ENCODE results near the gene ANAPC2.

Gene ANAPC2

DNA sequence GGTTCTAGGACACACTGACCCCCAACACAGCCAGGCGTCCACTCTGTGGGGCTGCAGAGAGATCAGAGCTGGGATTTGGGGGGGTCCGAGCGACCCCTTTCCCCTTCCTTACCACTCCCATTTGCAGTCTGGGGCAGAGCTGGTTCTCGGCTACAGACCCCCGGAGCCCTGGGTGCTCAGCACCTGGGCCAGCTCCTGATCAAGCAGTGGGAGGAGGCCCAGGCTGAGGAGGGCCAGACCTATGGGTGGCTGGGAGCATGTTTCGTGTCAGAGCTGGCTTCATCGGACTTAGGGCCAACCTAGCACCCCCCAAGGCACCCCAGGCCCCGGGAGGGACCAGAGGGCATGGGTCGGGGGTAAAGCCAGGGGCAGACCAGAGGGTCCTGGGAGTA is 41.8 kb downstream of the ANAPC2 start:
- no peak for DNase-seq (ENCODE audit: low spot score)
- TF ChIP-seq, protein P1, sequence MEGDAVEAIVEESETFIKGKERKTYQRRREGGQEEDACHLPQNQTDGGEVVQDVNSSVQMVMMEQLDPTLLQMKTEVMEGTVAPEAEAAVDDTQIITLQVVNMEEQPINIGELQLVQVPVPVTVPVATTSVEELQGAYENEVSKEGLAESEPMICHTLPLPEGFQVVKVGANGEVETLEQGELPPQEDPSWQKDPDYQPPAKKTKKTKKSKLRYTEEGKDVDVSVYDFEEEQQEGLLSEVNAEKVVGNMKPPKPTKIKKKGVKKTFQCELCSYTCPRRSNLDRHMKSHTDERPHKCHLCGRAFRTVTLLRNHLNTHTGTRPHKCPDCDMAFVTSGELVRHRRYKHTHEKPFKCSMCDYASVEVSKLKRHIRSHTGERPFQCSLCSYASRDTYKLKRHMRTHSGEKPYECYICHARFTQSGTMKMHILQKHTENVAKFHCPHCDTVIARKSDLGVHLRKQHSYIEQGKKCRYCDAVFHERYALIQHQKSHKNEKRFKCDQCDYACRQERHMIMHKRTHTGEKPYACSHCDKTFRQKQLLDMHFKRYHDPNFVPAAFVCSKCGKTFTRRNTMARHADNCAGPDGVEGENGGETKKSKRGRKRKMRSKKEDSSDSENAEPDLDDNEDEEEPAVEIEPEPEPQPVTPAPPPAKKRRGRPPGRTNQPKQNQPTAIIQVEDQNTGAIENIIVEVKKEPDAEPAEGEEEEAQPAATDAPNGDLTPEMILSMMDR (IDR thresholded peaks at IDR 0.05; ENCODE audit: borderline replicate concordance, control extremely low read depth, extremely low read depth, insufficient read depth, missing control alignments), result no peak
- in situ Hi-C loops (cut with MboI; ENCODE audit: low sequenced_read_pairs, unreplicated experiment), result no loop called here

DNA sequence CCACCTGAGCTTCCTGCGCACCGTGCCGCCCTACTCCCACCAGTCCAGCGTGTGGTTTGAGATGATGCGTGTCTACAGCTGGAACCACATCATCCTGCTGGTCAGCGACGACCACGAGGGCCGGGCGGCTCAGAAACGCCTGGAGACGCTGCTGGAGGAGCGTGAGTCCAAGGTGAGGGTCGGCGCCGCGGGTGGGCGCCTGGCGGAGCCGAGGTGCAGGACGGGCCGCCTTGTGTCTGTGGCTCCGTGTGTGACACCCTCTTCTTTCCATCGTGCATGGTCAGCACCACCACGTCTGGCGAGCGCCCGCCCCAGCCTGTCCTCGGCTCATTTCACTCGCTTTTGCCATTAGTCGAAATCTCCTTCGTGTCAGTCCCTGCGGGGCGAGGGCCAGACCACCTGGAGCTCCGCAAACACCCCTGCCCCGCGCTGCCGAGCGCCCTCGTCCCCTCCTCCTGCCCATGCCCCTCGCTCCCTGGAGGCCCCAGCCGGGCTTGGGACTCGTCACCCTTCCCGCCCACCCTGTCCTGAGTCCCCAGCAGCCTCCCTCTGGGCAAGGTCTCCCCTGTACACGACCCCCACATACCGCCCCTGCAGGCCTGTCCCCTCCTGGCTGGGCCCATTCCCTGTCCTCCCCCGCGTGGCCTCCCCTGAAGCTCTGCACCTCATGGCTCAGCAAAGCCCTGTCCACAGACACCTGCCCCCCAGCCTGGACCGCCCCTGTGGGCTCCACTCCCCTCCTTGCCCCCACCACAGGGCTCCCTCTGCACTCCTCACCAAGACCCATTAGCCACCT is 42.4 kb downstream of the ANAPC2 start:
- in situ Hi-C loops (cut with MboI; ENCODE audit: low sequenced_read_pairs, unreplicated experiment), result no loop called here

DNA sequence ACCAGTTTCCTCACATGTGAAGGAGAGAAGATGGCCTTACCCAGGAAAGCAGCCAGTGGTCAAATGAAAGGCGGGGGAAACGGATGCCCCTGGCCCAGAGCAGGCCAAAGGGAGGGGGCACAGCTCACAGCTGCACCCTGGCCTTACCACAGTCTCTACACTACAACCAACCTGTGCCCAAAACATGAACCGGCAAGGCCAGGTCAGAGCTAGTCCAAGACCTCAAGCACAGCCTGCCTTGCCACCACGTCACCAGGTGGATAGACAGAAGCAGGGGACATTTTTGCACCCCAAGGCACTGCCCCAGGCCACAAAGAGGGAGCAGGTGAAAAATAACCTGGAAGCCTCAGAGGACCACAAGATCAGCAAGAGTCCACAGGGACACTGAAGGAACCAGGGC is 44.9 kb downstream of the ANAPC2 start:
- TF ChIP-seq, protein P1 (IDR thresholded peaks at IDR 0.05; ENCODE audit: borderline replicate concordance, control extremely low read depth, extremely low read depth, insufficient read depth, missing control alignments), result no peak
- no peak for DNase-seq (ENCODE audit: low spot score)
- in situ Hi-C loops (cut with MboI; ENCODE audit: low sequenced_read_pairs, unreplicated experiment), result no loop called here

More for the DNA sequence above, 42.4 kb downstream of the ANAPC2 start:
- no peak for DNase-seq (ENCODE audit: low spot score)
- TF ChIP-seq, protein P1 (IDR thresholded peaks at IDR 0.05; ENCODE audit: borderline replicate concordance, control extremely low read depth, extremely low read depth, insufficient read depth, missing control alignments), result no peak

- TF ChIP-seq, protein P1 (IDR thresholded peaks at IDR 0.05; ENCODE audit: borderline replicate concordance, control extremely low read depth, extremely low read depth, insufficient read depth, missing control alignments), result no peak
- no peak for DNase-seq (ENCODE audit: low spot score)
Measured at GRCh38 chr9:137141976-137142936, 46.1 kb downstream of the ANAPC2 start.

DNA sequence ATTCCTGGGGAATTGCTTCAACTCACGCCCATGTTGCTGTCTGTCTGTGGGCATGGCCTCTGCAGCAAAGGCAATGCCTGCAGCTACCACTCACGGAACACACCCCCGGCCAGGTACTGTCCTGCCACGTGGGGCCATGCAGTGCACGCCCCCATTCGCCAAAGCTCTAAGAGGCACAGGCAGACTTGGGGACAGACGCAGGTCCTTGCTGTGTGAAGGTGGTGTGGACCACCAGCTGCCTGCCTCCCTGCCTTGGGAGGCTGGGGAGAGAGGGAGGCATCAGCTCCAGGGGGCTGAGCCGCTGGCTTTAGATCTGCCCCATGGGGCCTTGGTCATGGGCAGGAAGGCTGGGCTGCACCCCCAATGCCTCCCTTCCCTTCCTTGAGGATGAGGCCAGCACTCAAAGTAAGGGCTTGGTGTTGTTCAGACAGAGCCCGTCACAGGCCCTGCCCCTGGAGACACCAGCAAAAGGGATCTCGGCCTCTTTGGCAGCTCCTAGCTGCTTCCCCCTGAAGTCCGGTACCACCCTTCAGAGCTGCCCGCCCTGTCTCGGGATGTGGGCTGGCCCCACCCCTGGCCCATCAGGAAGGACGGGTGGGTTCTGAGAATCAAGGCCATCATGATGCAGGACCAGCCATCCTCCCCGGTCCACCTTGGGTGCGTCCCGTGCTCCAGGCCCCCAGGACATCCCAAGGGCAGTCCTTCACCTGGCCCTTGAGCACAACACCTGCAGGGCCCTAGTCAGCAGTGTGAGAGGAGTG is 47.1 kb downstream of the ANAPC2 start:
- DNase-seq (ENCODE audit: low spot score), result no peak
- TF ChIP-seq, protein P1 (IDR thresholded peaks at IDR 0.05; ENCODE audit: borderline replicate concordance, control extremely low read depth, extremely low read depth, insufficient read depth, missing control alignments), result no peak
- in situ Hi-C loops (cut with MboI; ENCODE audit: low sequenced_read_pairs, unreplicated experiment), result no loop called here

More at GRCh38 chr9:137141976-137142936, 46.1 kb downstream of the ANAPC2 start:
- in situ Hi-C loops (cut with MboI; ENCODE audit: low sequenced_read_pairs, unreplicated experiment), result no loop called here
